ENCODE measurements around the gene GLCE. TPM values are rescaled to one million over a fixed set of nuclear protein-coding genes. Genes with fewer than 3 reads are reported as not detected.
A peak's percentile ranks its signal among the peaks of the same experiment; 100 is the strongest.

Gene GLCE
- total and polyA plus RNA-seq, 7 donors = 10.3 to 24.6 (median 13.9) TPM

DNA sequence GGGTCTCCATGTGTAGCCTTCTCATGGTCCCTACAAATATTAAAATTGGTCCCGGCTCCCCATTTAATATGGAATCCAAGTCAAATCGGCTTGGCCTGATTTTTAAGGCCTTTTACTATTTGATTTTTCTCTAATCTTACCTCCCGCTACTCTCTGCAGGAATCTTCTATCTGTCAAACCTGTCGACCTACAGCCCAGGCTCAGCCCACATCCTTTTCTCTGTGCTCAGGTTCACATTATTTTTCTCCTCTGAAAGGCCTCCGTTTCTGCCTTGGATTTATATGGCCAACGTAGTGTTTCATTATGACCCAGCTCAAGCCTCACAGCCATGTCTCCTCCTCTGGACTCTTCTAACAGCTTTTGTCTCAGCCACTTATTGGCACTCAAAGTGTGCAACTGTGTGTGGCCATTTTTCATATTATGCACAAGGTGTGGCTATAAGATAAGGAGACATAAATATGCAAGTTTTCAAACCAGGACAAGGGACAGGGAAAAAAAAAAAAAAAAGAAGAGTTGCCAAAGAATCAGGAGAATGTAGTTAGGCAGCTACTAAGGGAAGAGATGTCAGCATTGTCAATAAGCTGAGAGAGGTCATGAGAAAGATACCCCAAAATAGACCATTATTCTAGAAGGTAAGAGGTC is 2.1 kb upstream of the GLCE start:
- 87 to 90% methylated on average over 6 of the region's 6 CpGs for whole genome bisulfite sequencing, 2 donors
- TF ChIP-seq CTCF (IDR thresholded peaks at IDR 0.05) (no peak), POLR2A (IDR thresholded peaks at IDR 0.05) (no peak), POLR2AphosphoS5 (IDR thresholded peaks at IDR 0.05) (no peak), EP300 (IDR thresholded peaks at IDR 0.05) (no peak)
- intact Hi-C loops (cut with DNase I) = loop anchor here (10.0 kb wide), 1 partner anchor 94 kb away; no protein-coding TSS in a partner anchor
- Histone ChIP-seq H3K36me3 (no peaks in the 10 kb centered on the region), H3K27me3 (no peaks in the 10 kb centered on the region), H3K9me3 (no peaks in the 10 kb centered on the region), H3K4me3 (no peak overlapping the region), H3K4me1 (peaks cover 0 to 10% (median 6%) of the 10 kb centered on the region in 4 donors), H3K27ac (no peak overlapping the region)
- DNase-seq = no peak

- no peaks in the 10 kb centered on the region for H3K9me3 ChIP-seq
- H3K27me3 ChIP-seq = no peaks in the 10 kb centered on the region
- WGBS, 2 donors = 89 to 94% methylated on average over 6 of the region's 6 CpGs
Observed at GRCh38 chr15:69158843-69159240, 1.6 kb upstream of the GLCE start.

GRCh38 chr15:69159805-69160140 is 662 bp upstream of the GLCE start:
- Histone ChIP-seq H3K27me3 (no peaks in the 10 kb centered on the region), H3K4me1 (peaks cover 0 to 10% (median 6%) of the 10 kb centered on the region in 4 donors), H3K36me3 (no peaks in the 10 kb centered on the region), H3K9me3 (no peaks in the 10 kb centered on the region), H3K27ac (peak overlapping the region; percentile 76 to 88 (median 84)), H3K4me3 (peak overlapping the region; percentile 69 to 92 (median 82))
- DNase-seq = no peak
- TF ChIP-seq CTCF (IDR thresholded peaks at IDR 0.05) (no peak), POLR2AphosphoS5 (IDR thresholded peaks at IDR 0.05) (no peak), EP300 (IDR thresholded peaks at IDR 0.05) (no peak), POLR2A (IDR thresholded peaks at IDR 0.05) (no peak)
- WGBS, 2 donors = 10 to 23% methylated on average over 7 of the region's 7 CpGs
- intact Hi-C loops (cut with DNase I) = loop anchor here (5.0 to 10.0 kb wide), 3 partner anchors 95 to 235 kb away; no protein-coding TSS in a partner anchor

More at GRCh38 chr15:69158843-69159240, 1.6 kb upstream of the GLCE start:
- DNase-seq = no peak
- Histone ChIP-seq H3K27ac (no peak overlapping the region), H3K36me3 (no peaks in the 10 kb centered on the region), H3K4me1 (peaks cover 0 to 10% (median 6%) of the 10 kb centered on the region in 4 donors), H3K4me3 (no peak overlapping the region)
- intact Hi-C loops (cut with DNase I) = loop anchor here (10.0 kb wide), 1 partner anchor 94 kb away; no protein-coding TSS in a partner anchor
- no peak for TF ChIP-seq CTCF (IDR thresholded peaks at IDR 0.05)
- no peak for TF ChIP-seq POLR2A (IDR thresholded peaks at IDR 0.05)
- no peak for TF ChIP-seq EP300 (IDR thresholded peaks at IDR 0.05)
- TF ChIP-seq POLR2AphosphoS5 (IDR thresholded peaks at IDR 0.05) = no peak

- Histone ChIP-seq H3K4me1 (peaks cover 0 to 10% (median 6%) of the 10 kb centered on the region in 4 donors), H3K9me3 (no peaks in the 10 kb centered on the region), H3K36me3 (no peaks in the 10 kb centered on the region), H3K27me3 (no peaks in the 10 kb centered on the region), H3K4me3 (peak overlapping the region; percentile 69 to 92 (median 82)), H3K27ac (peak overlapping the region; percentile 76 to 88 (median 84))
- TF ChIP-seq POLR2A (IDR thresholded peaks at IDR 0.05) (no peak), POLR2AphosphoS5 (IDR thresholded peaks at IDR 0.05) (no peak), EP300 (IDR thresholded peaks at IDR 0.05) (no peak), CTCF (IDR thresholded peaks at IDR 0.05) (no peak)
- peak; percentile 69 for DNase-seq
- intact Hi-C loops (cut with DNase I) = loop anchor here (5.0 to 10.0 kb wide), 2 partner anchors 106 to 234 kb away; no protein-coding TSS in a partner anchor
- 1% methylated on average over 51 of the region's 51 CpGs for WGBS, 2 donors
Observed at GRCh38 chr15:69161079-69161877, 843 bp downstream of the GLCE start.
